Inferior parietal cortex (tissue), 1 donor: ENCODE measurements around the gene FAM120C.

Source experiments
- DNase-seq: peaks from one replicate; pipeline ENCODE4 v3.0.0-alpha.2; 2016; ENCODE audit errors: extremely low spot score

FAM120C gene

GRCh38 chrX:54182864-54183613 is at the start of gene FAM120C:
FAM120C (minus strand) TSS chrX:54183254; CDS start chrX:54183198, 56 bp downstream.
- DNase-seq = peak; percentile 37

GRCh38 chrX:54230435-54231148 is 47.5 kb upstream of the FAM120C start:
- no peak for DNase-seq

GRCh38 chrX:54223581-54223980 is 40.5 kb upstream of the FAM120C start:
- DNase-seq = no peak

GRCh38 chrX:54213603-54214002 is 30.5 kb upstream of the FAM120C start:
- no peak for DNase-seq

- DNase-seq = no peak
Observed at GRCh38 chrX:54208531-54208930, 25.5 kb upstream of the FAM120C start.

GRCh38 chrX:54198262-54198661 is 15.2 kb upstream of the FAM120C start:
- no peak for DNase-seq

- no peak for DNase-seq
Observed at GRCh38 chrX:54194982-54195588, 12.0 kb upstream of the FAM120C start.

GRCh38 chrX:54193085-54193821 is 10.2 kb upstream of the FAM120C start:
- no peak for DNase-seq

- no peak for DNase-seq
Observed at GRCh38 chrX:54184474-54184873, 1.4 kb upstream of the FAM120C start.

- DNase-seq = peak; percentile 45
Observed at GRCh38 chrX:54182194-54182863, 725 bp downstream of the FAM120C start.

GRCh38 chrX:54181202-54181953 is 1.7 kb downstream of the FAM120C start:
- DNase-seq = no peak

- no peak for DNase-seq
Observed at GRCh38 chrX:54180403-54180802, 2.7 kb downstream of the FAM120C start.

- no peak for DNase-seq
Observed at GRCh38 chrX:54178100-54178940, 4.7 kb downstream of the FAM120C start.

GRCh38 chrX:54177306-54177705 is 5.7 kb downstream of the FAM120C start:
- no peak for DNase-seq

- no peak for DNase-seq
Observed at GRCh38 chrX:54173791-54174190, 9.3 kb downstream of the FAM120C start.

- no peak for DNase-seq
Observed at GRCh38 chrX:54172455-54172854, 10.6 kb downstream of the FAM120C start.

GRCh38 chrX:54171527-54172250 is 11.4 kb downstream of the FAM120C start:
- no peak for DNase-seq

GRCh38 chrX:54171091-54171490 is 12.0 kb downstream of the FAM120C start:
- DNase-seq = no peak

GRCh38 chrX:54166915-54167314 is 16.1 kb downstream of the FAM120C start:
- DNase-seq = no peak
